Right cardiac atrium (tissue), 5 donors: ENCODE measurements around the gene CMIP. TPM values are rescaled to one million over a fixed set of nuclear protein-coding genes. Genes with fewer than 3 reads are reported as not detected.
A peak's percentile ranks its signal among the peaks of the same experiment; 100 is the strongest.
"Not testable (repeated sequence)": the region's sequence is repeated elsewhere in the genome, so short reads cannot be mapped to it uniquely, and the experiment has no call there.

Source experiments
- ATAC-seq, 2 donors: fragments of 200-7000 bp; cut with Tn5 transposase; one replicate each; pipeline versions ENCODE4 v1.8.0 to v1.9.1; 2020; ENCODE audit warnings: moderate library complexity in 2 of 2, mild to moderate bottlenecking in 1 of 2
- DNase-seq, 3 donors: peaks; one replicate each; pipeline ENCODE4 v3.0.0-alpha.2; 2020
- H3K27ac ChIP-seq: one replicate; pipeline ENCODE4 v1.5.1; 2013; ENCODE audit warnings: mild to moderate bottlenecking, low read length, control low read depth, moderate library complexity
- H3K27me3 ChIP-seq: one replicate; pipeline ENCODE4 v1.6.1; 2013; ENCODE audit not compliant: control insufficient read depth, insufficient read depth
- H3K4me1 ChIP-seq: one replicate; pipeline ENCODE4 v1.6.1; 2013; ENCODE audit warnings: low read length; ENCODE audit not compliant: control insufficient read depth, insufficient read depth
- H3K4me3 ChIP-seq: one replicate; pipeline ENCODE4 v1.5.1; 2013; ENCODE audit warnings: low read length, control low read depth
- H3K9me3 ChIP-seq: one replicate; pipeline ENCODE4 v1.6.1; 2013; ENCODE audit warnings: low read length; ENCODE audit not compliant: control insufficient read depth
- WGBS: extraction: QIAGEN DNeasy Blood & Tissue Kit; methylation state at CpG from one replicate; pipeline ENCODE4 v1.1.7; 2013; 5-methylcytosine and 5-hydroxymethylcytosine counted together
- intact Hi-C, 4 donors: fragments of 100-400 bp; cut with DNase I; formaldehyde crosslinking; loops; one replicate each; pipeline versions ENCODE4 v1.11.0 to v1.14.0; 2022 to 2023
- polyA plus RNA-seq: library from polyadenylated mRNA; stranded (reverse); fragments of 200-250 nt; gene quantifications from one replicate; pipeline ENCODE4 v1.2.3, GENCODE V29; 2013
- total RNA-seq, 4 donors: library from RNA; stranded (reverse); fragmentation: NEBNext Ultra II Directional; extraction: Animal tissue kit (Norgen Biotek cat#: 25700); gene quantifications; one replicate each; pipeline ENCODE4 v1.2.1, GENCODE V29; 2021
- donor health status: healthy with polysubstance abuse.
- donor health status: DM: no; HTN: yes; CAD: no.
- donor health status: DM: no; HTN: no; CAD: no.
- donor health status: DM: no; HTN: yes; CAD: no; lungs with severe emphysema.
- donor health status: DM: yes; HTN: yes; CAD: no.

Gene CMIP
- total and polyA plus RNA-seq, 5 donors = 9.0 to 29.0 (median 19.2) TPM

DNA sequence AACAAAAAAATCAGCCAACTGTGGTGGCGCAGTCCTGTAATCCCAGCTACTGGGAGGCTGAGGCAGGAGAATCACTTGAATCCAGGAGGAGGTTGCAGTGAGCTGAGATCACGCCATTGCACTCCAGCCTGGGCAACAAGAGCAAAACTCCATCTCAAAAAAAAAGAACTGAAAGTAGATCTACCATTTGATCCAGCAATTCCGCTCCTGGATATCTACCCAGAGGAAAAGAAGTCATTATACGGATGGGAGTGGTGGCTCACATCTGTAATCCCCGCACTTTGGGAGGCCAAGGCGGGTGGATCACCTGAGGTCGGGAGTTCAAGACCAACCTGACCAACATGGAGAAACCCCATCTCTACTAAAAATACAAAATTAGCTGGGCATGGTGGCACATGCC lies 22.5 kb upstream of the CMIP start:
- H3K27ac ChIP-seq, H3K4me1 ChIP-seq, H3K27me3 ChIP-seq, ATAC-seq, H3K9me3 ChIP-seq, intact Hi-C loops, H3K4me3 ChIP-seq, DNase-seq: not testable (repeated sequence)
- WGBS = 95% methylated on average over 7 of the region's 7 CpGs

DNA sequence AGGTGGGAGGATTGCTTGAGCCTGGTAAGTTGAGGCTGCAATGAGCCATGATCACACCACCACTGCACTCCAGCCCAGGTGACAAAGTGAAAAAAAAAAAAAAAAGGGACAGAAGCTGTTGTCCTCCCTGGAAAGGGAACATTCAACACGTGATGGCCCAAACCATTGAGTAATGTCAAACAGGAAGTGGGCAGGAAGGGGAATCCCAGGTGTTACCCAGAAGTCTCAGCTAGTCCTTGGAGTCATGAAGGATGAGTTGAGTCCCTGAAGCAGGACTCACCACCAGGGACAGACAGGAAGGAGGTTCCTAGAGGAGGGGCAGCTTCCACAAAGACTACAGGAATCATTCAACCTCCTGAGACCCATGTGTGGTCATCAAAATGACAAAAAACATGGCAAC lies 19.8 kb upstream of the CMIP start:
- Histone ChIP-seq H3K4me3 (no peak overlapping the region), H3K9me3 (no peaks in the 10 kb centered on the region), H3K4me1 (no peaks in the 10 kb centered on the region), H3K27me3 (no peaks in the 10 kb centered on the region), H3K27ac (no peak overlapping the region)
- intact Hi-C loops = no loop called here
- DNase-seq = no peak
- no peak for ATAC-seq
- 23% methylated on average over 1 of the region's 1 CpG for WGBS

DNA sequence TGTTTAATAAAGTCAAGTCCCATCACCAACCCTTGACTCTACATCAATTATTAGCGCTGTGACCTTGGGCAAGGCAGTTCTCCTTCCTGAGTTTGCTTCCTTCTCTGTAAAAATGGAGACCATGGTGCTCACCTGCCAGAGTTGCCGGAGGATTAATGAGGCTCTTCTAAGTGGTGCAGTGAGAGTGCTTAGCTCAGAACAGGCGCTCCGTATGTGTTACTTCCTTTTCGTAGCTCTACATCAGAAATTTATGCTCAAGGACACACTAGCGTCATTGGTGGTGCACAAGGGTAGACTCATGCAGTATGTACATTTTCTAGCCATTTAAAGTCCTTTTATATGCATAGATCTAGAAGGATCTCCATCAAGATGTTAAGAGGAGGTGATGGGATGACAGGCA lies 17.4 kb upstream of the CMIP start:
- intact Hi-C loops = no loop called here
- no peak overlapping the region for H3K4me3 ChIP-seq
- no peaks in the 10 kb centered on the region for H3K9me3 ChIP-seq
- DNase-seq = no peak
- H3K27ac ChIP-seq = no peak overlapping the region
- no peaks in the 10 kb centered on the region for H3K27me3 ChIP-seq
- ATAC-seq = no peak
- 86% methylated on average over 6 of the region's 6 CpGs for WGBS
- H3K4me1 ChIP-seq = no peaks in the 10 kb centered on the region

DNA sequence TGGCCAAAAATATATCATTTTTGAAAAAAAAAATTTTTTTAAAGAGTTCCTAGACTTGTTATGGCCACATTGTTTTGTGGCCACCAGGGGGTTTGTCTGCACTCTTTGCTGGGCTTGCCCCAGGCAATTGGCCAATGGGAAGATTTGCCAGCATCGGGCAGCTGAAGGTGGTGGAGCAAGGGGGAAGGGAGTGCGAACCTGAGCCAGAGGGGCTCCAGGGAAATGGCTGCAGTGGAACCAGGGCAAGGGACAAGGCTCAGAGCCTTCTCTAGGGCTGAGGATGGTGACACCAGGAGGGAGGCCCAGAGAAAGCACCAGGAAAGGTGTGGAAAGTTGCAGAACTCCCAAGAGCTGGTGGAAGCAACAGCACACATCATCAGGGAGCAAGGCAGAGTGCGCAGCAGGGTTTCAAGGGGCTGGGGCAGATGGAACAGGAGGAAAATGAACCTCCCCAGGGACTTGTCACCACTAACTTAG lies 15.5 kb upstream of the CMIP start:
- ATAC-seq (peak; percentile 51 to 58), DNase-seq (peak; percentile 46 to 76 (median 73))
- Histone ChIP-seq H3K27ac (no peak overlapping the region), H3K4me3 (no peak overlapping the region), H3K27me3 (no peaks in the 10 kb centered on the region), H3K4me1 (no peaks in the 10 kb centered on the region), H3K9me3 (no peaks in the 10 kb centered on the region)
- intact Hi-C loops = no loop called here
- WGBS = 44% methylated on average over 3 of the region's 3 CpGs

DNA sequence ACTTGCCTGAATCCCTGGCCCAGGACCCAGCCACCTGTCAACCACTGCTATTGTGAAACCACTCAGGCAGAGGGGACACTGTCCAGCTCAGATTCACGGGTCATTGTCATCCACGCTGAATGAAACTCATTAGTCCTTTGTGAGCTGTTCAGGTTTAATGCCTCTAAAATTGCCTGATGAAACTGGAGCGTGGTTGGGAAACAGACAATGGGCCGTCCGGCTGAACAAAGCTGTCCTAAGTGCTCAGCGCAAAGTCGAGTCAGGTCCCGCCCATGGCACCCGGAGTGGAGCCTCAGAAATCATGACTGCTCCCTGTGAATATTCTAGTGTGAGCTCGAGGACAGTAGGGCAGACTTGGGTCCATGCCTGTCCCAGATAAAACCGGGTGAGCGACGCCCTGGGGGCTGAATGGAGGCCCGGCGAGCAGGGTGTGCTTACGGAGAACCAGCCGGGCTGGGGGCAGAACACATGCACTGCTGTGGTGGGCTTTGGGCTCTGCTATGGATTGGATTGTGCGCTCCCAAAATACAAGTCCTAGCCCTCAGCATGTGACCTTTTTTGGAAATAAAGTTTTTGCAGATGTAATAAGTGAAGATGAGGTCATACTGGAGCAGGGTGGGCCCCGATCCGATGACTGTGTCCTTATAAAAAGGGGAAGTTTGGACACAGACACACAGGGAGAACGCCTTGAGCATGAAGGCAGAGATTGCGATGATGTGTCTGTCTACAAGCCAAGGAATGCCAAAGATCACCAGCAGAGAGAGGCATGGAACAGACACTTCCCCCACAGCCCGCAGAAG lies 12.9 kb upstream of the CMIP start:
- H3K9me3 ChIP-seq = no peaks in the 10 kb centered on the region
- intact Hi-C loops = no loop called here
- no peaks in the 10 kb centered on the region for H3K27me3 ChIP-seq
- ATAC-seq (peak; percentile 74 to 80), DNase-seq (peak in 1 of 3 donors; percentile 64)
- no peak overlapping the region for H3K27ac ChIP-seq
- no peaks in the 10 kb centered on the region for H3K4me1 ChIP-seq
- no peak overlapping the region for H3K4me3 ChIP-seq
- WGBS = 76% methylated on average over 23 of the region's 23 CpGs

DNA sequence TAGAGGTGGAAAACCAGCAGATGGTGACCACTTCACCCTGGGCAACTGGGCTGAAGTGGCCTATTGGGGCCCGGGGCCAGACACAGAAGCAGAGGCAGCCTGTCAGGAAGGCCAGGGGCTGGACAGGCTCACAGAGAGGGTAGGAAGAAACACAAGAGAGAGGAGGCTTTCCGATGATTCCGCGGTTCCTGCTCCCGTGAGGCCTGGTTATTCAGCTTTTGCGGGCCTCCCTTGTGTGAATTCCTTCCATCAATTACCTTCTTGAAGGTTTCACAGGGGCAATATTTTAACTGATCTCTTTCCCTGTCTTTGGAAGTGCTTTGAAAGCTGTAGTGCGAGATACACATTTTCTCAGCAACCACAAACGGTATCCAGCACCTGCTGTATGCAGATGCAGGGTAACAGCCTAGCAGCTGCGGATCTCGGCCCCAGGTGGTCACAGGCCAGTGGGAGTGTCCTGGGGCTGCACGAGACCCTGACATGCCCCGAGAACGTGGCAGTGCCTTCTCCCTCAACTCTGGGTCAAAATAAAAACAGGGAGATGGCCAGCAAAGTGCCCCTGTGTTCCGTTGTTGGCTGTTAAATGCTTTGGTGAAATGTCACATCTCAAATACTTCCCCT lies 11.6 kb upstream of the CMIP start:
- Histone ChIP-seq H3K27me3 (no peaks in the 10 kb centered on the region), H3K4me1 (no peaks in the 10 kb centered on the region), H3K9me3 (no peaks in the 10 kb centered on the region), H3K27ac (no peak overlapping the region), H3K4me3 (no peak overlapping the region)
- intact Hi-C loops = no loop called here
- DNase-seq (no peak), ATAC-seq (no peak)
- WGBS = 83% methylated on average over 14 of the region's 14 CpGs

DNA sequence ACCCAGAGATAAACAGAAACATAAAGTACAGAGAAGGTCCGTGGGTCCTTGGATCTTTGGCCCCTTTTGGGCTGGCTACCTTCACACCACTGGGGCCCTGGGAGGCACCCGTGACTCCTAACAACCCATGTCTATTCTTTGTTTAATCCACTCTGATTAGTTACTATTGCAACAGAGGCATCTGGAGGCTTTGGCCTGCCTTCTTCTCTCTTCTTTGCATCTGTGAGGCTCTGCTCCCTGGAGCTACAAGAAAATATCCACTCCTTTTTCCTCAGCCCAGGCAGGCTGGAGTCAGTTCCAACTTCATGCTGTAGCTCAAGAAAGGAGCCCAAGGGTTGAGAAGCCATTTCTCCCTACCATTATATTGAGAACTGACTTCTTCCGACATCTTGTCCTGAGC lies 9.5 kb upstream of the CMIP start:
- no peak for DNase-seq
- intact Hi-C loops = no loop called here
- Histone ChIP-seq H3K4me3 (no peak overlapping the region), H3K27ac (no peak overlapping the region), H3K27me3 (no peaks in the 10 kb centered on the region), H3K4me1 (no peaks in the 10 kb centered on the region), H3K9me3 (no peaks in the 10 kb centered on the region)
- 79% methylated on average over 3 of the region's 3 CpGs for WGBS
- ATAC-seq = no peak

DNA sequence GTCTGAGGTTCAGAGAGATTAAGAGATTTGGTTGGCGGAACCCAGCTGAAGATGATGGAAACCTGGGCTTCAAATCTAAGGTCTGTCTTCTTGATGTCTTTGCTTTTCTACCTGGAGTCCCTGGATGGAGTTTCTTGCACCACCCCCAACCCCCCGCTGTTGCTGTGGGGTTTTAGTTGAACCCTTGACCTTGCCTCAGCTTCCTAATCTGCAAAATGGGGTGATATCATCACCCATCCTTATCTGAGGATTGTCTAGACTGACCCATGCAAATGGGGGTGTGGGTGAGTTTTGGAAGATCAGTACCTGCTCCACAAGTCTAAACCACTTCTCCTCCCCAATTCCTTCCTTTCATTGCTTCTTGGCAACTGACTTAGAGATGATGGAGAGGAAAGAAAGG lies 9.0 kb upstream of the CMIP start:
- Histone ChIP-seq H3K9me3 (no peaks in the 10 kb centered on the region), H3K27me3 (no peaks in the 10 kb centered on the region), H3K4me1 (no peaks in the 10 kb centered on the region), H3K4me3 (no peak overlapping the region), H3K27ac (no peak overlapping the region)
- DNase-seq = no peak
- intact Hi-C loops = no loop called here
- no peak for ATAC-seq
- 88% methylated on average over 2 of the region's 2 CpGs for WGBS

DNA sequence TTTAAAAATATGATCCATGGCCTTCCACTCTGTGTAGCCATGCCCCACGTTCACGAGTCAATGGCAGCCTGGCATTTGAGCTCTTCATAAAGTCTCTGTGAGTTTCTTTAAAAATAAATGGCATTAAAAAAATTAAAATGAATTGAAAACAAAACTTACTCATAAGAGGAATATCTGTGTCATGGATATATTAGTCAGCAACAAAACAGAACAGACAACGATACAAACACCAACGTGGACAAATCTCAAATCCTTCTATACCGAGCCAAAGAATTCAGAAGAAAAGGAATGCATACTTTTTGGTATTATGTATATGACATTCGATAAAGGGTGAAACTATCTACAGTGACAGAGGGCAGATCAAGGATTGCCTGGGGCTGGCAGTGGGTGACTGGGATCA lies 8.2 kb upstream of the CMIP start:
- ATAC-seq (no peak), DNase-seq (no peak)
- H3K9me3 ChIP-seq = no peaks in the 10 kb centered on the region
- H3K4me1 ChIP-seq = no peaks in the 10 kb centered on the region
- H3K27me3 ChIP-seq = no peaks in the 10 kb centered on the region
- H3K4me3 ChIP-seq = no peak overlapping the region
- H3K27ac ChIP-seq = no peak overlapping the region
- intact Hi-C loops = no loop called here
- 92% methylated on average over 6 of the region's 6 CpGs for WGBS

DNA sequence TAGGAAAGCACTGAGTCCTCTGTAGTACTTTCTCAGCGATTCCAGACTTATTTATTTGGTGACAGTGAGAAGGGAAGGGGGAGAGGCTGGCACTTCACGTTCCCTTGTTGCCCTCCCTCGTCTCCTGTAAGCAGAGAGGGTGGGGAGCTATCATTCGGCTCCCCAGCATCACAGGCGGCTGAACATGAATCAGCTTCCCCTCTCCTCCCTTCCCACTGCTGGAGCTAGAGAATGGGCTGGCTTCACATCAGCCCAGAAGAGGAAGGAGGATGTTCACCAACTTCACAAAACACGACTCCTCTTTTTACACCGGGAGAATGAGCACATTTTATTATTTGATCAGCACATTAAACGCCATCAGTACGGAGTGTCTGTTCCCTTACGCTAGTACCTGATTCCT lies 6.7 kb upstream of the CMIP start:
- ATAC-seq (peak in 1 of 2 donors; percentile 52), DNase-seq (no peak)
- intact Hi-C loops = no loop called here
- 50% methylated on average over 10 of the region's 10 CpGs for WGBS
- no peak overlapping the region for H3K27ac ChIP-seq
- no peaks in the 10 kb centered on the region for H3K27me3 ChIP-seq
- H3K4me3 ChIP-seq = no peak overlapping the region
- no peaks in the 10 kb centered on the region for H3K9me3 ChIP-seq
- H3K4me1 ChIP-seq = no peaks in the 10 kb centered on the region

DNA sequence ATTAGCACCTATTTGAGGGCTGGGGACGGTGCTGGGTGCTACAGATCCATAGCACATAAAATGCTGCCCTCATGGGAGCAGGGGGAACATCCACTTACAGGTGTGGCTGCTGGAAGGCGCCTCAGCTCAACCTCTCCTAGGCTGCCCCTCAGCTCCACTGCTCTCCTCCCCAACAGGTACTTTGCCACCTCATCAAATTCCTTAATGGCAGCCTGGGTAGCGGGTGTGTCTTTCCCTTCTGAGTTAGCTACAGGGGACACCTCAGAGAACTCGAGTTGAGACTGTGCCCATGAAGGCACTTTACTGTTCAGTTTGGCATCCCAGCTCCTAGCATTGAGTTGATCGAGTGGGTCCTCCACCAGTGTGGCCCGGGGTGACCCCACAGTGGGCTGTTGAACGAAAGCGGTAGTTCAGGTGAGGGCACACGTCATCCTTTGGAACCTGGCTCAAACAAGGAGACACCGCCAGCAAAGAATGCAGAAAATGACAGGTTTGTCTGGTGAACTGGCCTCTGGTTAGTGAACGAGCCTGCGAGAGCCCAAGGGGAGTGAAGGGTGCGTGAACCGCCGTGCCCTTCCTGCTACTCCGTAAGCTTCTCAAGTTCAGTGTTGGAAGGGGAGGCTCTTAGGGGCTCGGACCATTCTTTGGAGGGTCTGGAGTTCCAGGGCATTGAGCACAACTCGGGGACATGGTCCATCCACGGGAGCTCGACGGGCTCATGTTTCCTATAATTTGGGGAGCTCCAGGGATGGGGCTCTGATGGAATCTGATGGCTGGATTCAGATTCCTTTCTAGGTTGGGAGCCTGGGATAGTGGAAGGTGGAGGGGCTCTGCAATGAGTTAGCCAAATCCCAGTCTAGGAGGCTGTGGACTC lies 3.5 kb upstream of the CMIP start:
- 85% methylated on average over 21 of the region's 21 CpGs for WGBS

More for the DNA sequence above, 3.5 kb upstream of the CMIP start:
- Histone ChIP-seq H3K27ac (no peak overlapping the region), H3K9me3 (no peaks in the 10 kb centered on the region), H3K4me3 (no peak overlapping the region), H3K27me3 (no peaks in the 10 kb centered on the region), H3K4me1 (no peaks in the 10 kb centered on the region)
- ATAC-seq (no peak), DNase-seq (no peak)
- intact Hi-C loops = no loop called here
